Measurements from ENCODE around the gene STX8. TPM values are rescaled to one million over a fixed set of nuclear protein-coding genes. Genes with fewer than 3 reads are reported as not detected.

STX8 gene
- total and polyA plus RNA-seq, 2 donors = 68.4 to 101 TPM

- no peak for DNase-seq (ENCODE audit: extremely low spot score)
- Histone ChIP-seq H3K4me3 (ENCODE audit: low read depth, low read length) (no peak overlapping the region), H3K27ac (ENCODE audit: low read depth) (no peak overlapping the region), H3K36me3 (ENCODE audit: insufficient read depth) (peaks cover 1% of the 10 kb centered on the region), H3K4me1 (ENCODE audit: insufficient read depth) (no peaks in the 10 kb centered on the region)
- WGBS = 94% methylated on average over 12 of the region's 12 CpGs
Observed at GRCh38 chr17:9537177-9537776, 38.3 kb downstream of the STX8 start.

GRCh38 chr17:9536061-9536460 lies 39.6 kb downstream of the STX8 start:
- Histone ChIP-seq H3K4me3 (ENCODE audit: low read depth, low read length) (no peak overlapping the region), H3K4me1 (ENCODE audit: insufficient read depth) (no peaks in the 10 kb centered on the region), H3K36me3 (ENCODE audit: insufficient read depth) (peaks cover 1% of the 10 kb centered on the region), H3K27ac (ENCODE audit: low read depth) (no peak overlapping the region)
- WGBS = 89% methylated on average over 8 of the region's 8 CpGs
- no peak for DNase-seq (ENCODE audit: extremely low spot score)

- 94% methylated on average over 4 of the region's 4 CpGs for WGBS
- no peak overlapping the region for H3K27ac ChIP-seq (ENCODE audit: low read depth)
- no peaks in the 10 kb centered on the region for H3K4me1 ChIP-seq (ENCODE audit: insufficient read depth)
- DNase-seq (ENCODE audit: extremely low spot score) = no peak
- H3K36me3 ChIP-seq (ENCODE audit: insufficient read depth) = no peaks in the 10 kb centered on the region
- no peak overlapping the region for H3K4me3 ChIP-seq (ENCODE audit: low read depth, low read length)
Observed at GRCh38 chr17:9533441-9533840, 42.2 kb downstream of the STX8 start.

- H3K27ac ChIP-seq (ENCODE audit: low read depth) = no peak overlapping the region
- H3K36me3 ChIP-seq (ENCODE audit: insufficient read depth) = no peaks in the 10 kb centered on the region
- WGBS = 97% methylated on average over 3 of the region's 3 CpGs
- no peaks in the 10 kb centered on the region for H3K4me1 ChIP-seq (ENCODE audit: insufficient read depth)
- H3K4me3 ChIP-seq (ENCODE audit: low read depth, low read length) = no peak overlapping the region
- DNase-seq (ENCODE audit: extremely low spot score) = no peak
Observed at GRCh38 chr17:9532715-9533114, 42.9 kb downstream of the STX8 start.

GRCh38 chr17:9531034-9531433 lies 44.6 kb downstream of the STX8 start:
- WGBS = 37% methylated on average over 2 of the region's 2 CpGs
- Histone ChIP-seq H3K36me3 (ENCODE audit: insufficient read depth) (no peaks in the 10 kb centered on the region), H3K27ac (ENCODE audit: low read depth) (no peak overlapping the region), H3K4me1 (ENCODE audit: insufficient read depth) (no peaks in the 10 kb centered on the region), H3K4me3 (ENCODE audit: low read depth, low read length) (no peak overlapping the region)
- DNase-seq (ENCODE audit: extremely low spot score) = no peak

GRCh38 chr17:9529033-9529700 lies 46.5 kb downstream of the STX8 start:
- no peak overlapping the region for H3K4me3 ChIP-seq (ENCODE audit: low read depth, low read length)
- no peaks in the 10 kb centered on the region for H3K36me3 ChIP-seq (ENCODE audit: insufficient read depth)
- WGBS = 68% methylated on average over 5 of the region's 5 CpGs
- no peak overlapping the region for H3K27ac ChIP-seq (ENCODE audit: low read depth)
- no peak for DNase-seq (ENCODE audit: extremely low spot score)
- no peaks in the 10 kb centered on the region for H3K4me1 ChIP-seq (ENCODE audit: insufficient read depth)

GRCh38 chr17:9527788-9528187 lies 47.8 kb downstream of the STX8 start:
- WGBS = 69% methylated on average over 3 of the region's 3 CpGs

GRCh38 chr17:9522074-9522473 lies 53.5 kb downstream of the STX8 start:
- DNase-seq (ENCODE audit: extremely low spot score) = no peak
- Histone ChIP-seq H3K27ac (ENCODE audit: low read depth) (no peak overlapping the region), H3K4me1 (ENCODE audit: insufficient read depth) (no peaks in the 10 kb centered on the region), H3K36me3 (ENCODE audit: insufficient read depth) (no peaks in the 10 kb centered on the region), H3K4me3 (ENCODE audit: low read depth, low read length) (no peak overlapping the region)
- WGBS = 38% methylated on average over 4 of the region's 4 CpGs

More at GRCh38 chr17:9527788-9528187, 47.8 kb downstream of the STX8 start:
- Histone ChIP-seq H3K4me1 (ENCODE audit: insufficient read depth) (no peaks in the 10 kb centered on the region), H3K4me3 (ENCODE audit: low read depth, low read length) (no peak overlapping the region), H3K36me3 (ENCODE audit: insufficient read depth) (no peaks in the 10 kb centered on the region), H3K27ac (ENCODE audit: low read depth) (no peak overlapping the region)
- no peak for DNase-seq (ENCODE audit: extremely low spot score)

GRCh38 chr17:9521062-9521461 lies 54.6 kb downstream of the STX8 start:
- Histone ChIP-seq H3K36me3 (ENCODE audit: insufficient read depth) (no peaks in the 10 kb centered on the region), H3K4me1 (ENCODE audit: insufficient read depth) (no peaks in the 10 kb centered on the region), H3K27ac (ENCODE audit: low read depth) (no peak overlapping the region), H3K4me3 (ENCODE audit: low read depth, low read length) (no peak overlapping the region)
- WGBS = 68% methylated on average over 4 of the region's 4 CpGs
- DNase-seq (ENCODE audit: extremely low spot score) = no peak

- Histone ChIP-seq H3K4me3 (ENCODE audit: low read depth, low read length) (no peak overlapping the region), H3K27ac (ENCODE audit: low read depth) (no peak overlapping the region), H3K36me3 (ENCODE audit: insufficient read depth) (no peaks in the 10 kb centered on the region), H3K4me1 (ENCODE audit: insufficient read depth) (no peaks in the 10 kb centered on the region)
- 59% methylated on average over 4 of the region's 4 CpGs for WGBS
- no peak for DNase-seq (ENCODE audit: extremely low spot score)
Observed at GRCh38 chr17:9520649-9521048, 55.0 kb downstream of the STX8 start.

GRCh38 chr17:9519583-9520272 lies 55.9 kb downstream of the STX8 start:
- DNase-seq (ENCODE audit: extremely low spot score) = no peak
- Histone ChIP-seq H3K4me1 (ENCODE audit: insufficient read depth) (no peaks in the 10 kb centered on the region), H3K4me3 (ENCODE audit: low read depth, low read length) (no peak overlapping the region), H3K36me3 (ENCODE audit: insufficient read depth) (no peaks in the 10 kb centered on the region), H3K27ac (ENCODE audit: low read depth) (no peak overlapping the region)
- 55% methylated on average over 9 of the region's 9 CpGs for WGBS

GRCh38 chr17:9517396-9517795 lies 58.2 kb downstream of the STX8 start:
- no peak for DNase-seq (ENCODE audit: extremely low spot score)
- H3K27ac ChIP-seq (ENCODE audit: low read depth) = no peak overlapping the region
- H3K4me3 ChIP-seq (ENCODE audit: low read depth, low read length) = no peak overlapping the region
- 89% methylated on average over 1 of the region's 1 CpG for WGBS
- no peaks in the 10 kb centered on the region for H3K36me3 ChIP-seq (ENCODE audit: insufficient read depth)
- no peaks in the 10 kb centered on the region for H3K4me1 ChIP-seq (ENCODE audit: insufficient read depth)

GRCh38 chr17:9513266-9513665 lies 62.4 kb downstream of the STX8 start:
- Histone ChIP-seq H3K4me3 (ENCODE audit: low read depth, low read length) (no peak overlapping the region), H3K27ac (ENCODE audit: low read depth) (no peak overlapping the region), H3K4me1 (ENCODE audit: insufficient read depth) (no peaks in the 10 kb centered on the region), H3K36me3 (ENCODE audit: insufficient read depth) (no peaks in the 10 kb centered on the region)
- WGBS = 97% methylated on average over 2 of the region's 2 CpGs
- DNase-seq (ENCODE audit: extremely low spot score) = no peak

Measured in urinary bladder (tissue), 4 donors.